Measurements from ENCODE around the gene NAP1L5.

DNA sequence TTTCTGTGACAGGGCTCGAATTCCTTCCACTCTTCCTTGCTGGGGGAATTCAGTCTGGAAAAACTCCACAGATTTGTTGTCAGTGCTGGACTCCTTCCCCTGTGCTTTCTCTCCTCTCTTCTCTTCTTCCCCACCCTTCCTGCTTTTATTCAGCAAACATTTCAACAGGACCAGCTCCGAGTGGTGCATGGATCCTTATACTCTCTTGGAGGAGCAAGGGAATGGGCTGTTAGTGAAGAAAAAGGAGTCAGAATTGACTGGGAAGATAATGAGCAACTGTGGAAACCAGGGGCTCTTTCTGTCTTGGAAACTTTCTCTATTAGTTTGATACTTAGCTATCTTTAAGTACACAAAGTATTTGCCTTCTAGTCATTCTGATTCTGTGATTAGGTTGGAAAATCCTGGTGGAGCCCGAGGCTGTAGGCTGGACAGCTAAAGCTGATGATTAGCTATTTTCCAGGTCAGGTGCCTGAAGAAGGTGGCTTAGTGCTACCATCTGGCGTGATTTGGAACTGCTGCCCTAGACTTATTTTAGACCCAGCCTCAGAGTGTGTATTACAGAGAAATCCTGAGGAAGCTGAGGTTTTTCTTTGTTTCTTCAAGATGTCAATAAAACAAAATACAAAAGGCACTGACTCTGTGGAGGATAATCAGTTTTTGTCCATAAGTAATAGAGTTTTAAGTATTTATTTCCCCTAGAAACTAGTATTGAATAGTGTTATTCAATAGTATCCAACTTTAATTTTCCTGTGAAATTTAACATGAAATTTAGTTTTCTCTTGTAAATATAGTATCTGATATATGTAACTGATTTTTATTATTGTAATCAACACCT lies 38.4 kb downstream of the NAP1L5 start:
- TF ChIP-seq CREB5 (CRISPR knock-in tag; IDR thresholded peaks at IDR 0.05; ENCODE audit: low read depth) = no peak
- TF ChIP-seq PPARA (CRISPR knock-in tag; IDR thresholded peaks at IDR 0.05; ENCODE audit: borderline replicate concordance) = no peak
- no peak for TF ChIP-seq ZFP3 (CRISPR knock-in tag; IDR thresholded peaks at IDR 0.05)
- TF ChIP-seq BACH2 (CRISPR knock-in tag; IDR thresholded peaks at IDR 0.05; ENCODE audit: borderline replicate concordance) = no peak
- no peak for TF ChIP-seq ZNF8 (CRISPR knock-in tag; IDR thresholded peaks at IDR 0.05)
- no peak for TF ChIP-seq ISL1 (CRISPR knock-in tag; IDR thresholded peaks at IDR 0.05)
- TF ChIP-seq ZC3H10 (CRISPR knock-in tag; IDR thresholded peaks at IDR 0.05) = no peak
- TF ChIP-seq ZNF70 (CRISPR knock-in tag; IDR thresholded peaks at IDR 0.05) = no peak
- TF ChIP-seq CSDC2 (CRISPR knock-in tag; IDR thresholded peaks at IDR 0.05) = no peak
- no peak for TF ChIP-seq TOX (CRISPR knock-in tag; IDR thresholded peaks at IDR 0.05; ENCODE audit: borderline replicate concordance)
- no peak for TF ChIP-seq SNAI2 (CRISPR knock-in tag; IDR thresholded peaks at IDR 0.05)
